Osteoblast (primary cell): ENCODE measurements around the gene AFF1. TPM values are rescaled to one million over a fixed set of nuclear protein-coding genes. Genes with fewer than 3 reads are reported as not detected.

ENCODE experiments used
- DNase-seq: peaks from one replicate; pipeline ENCODE4 v3.0.0; 2011; ENCODE audit warnings: low spot score, mixed read lengths; ENCODE audit not compliant: insufficient read length; ENCODE audit errors: missing footprints
- H2AFZ ChIP-seq: 2 replicates; pipeline ENCODE4 v1.6.0; 2011; ENCODE audit warnings: mild to moderate bottlenecking, low read length
- H3K27ac ChIP-seq: 2 replicates; pipeline ENCODE4 v1.5.1; 2011; ENCODE audit warnings: mild to moderate bottlenecking, low read depth, low read length, moderate library complexity
- H3K27me3 ChIP-seq: 2 replicates; pipeline ENCODE4 v1.6.0; 2012; ENCODE audit warnings: mild to moderate bottlenecking, control low read depth, inconsistent platforms, low read length, moderate library complexity; ENCODE audit not compliant: insufficient read depth
- H3K36me3 ChIP-seq: 2 replicates; pipeline ENCODE4 v1.5.1; 2011; ENCODE audit warnings: mild to moderate bottlenecking, low read length, control low read depth, moderate library complexity; ENCODE audit not compliant: insufficient read depth
- H3K4me1 ChIP-seq: 2 replicates; pipeline ENCODE4 v1.5.1; 2011; ENCODE audit warnings: mild to moderate bottlenecking, low read length, control low read depth, moderate library complexity; ENCODE audit not compliant: insufficient read depth
- H3K4me2 ChIP-seq: 2 replicates; pipeline ENCODE4 v1.6.0; 2011; ENCODE audit warnings: mild to moderate bottlenecking, low read length; ENCODE audit not compliant: insufficient read depth
- H3K4me3 ChIP-seq: fragments of 200-600 bp; sonication (generic); 3 replicates; pipeline ENCODE4 v1.5.1; 2012; ENCODE audit warnings: mild to moderate bottlenecking, low read length, inconsistent platforms; ENCODE audit not compliant: insufficient read depth
- H3K79me2 ChIP-seq: 2 replicates; pipeline ENCODE4 v1.6.0; 2012; ENCODE audit warnings: mild to moderate bottlenecking, low read length, control low read depth, inconsistent platforms; ENCODE audit not compliant: insufficient read depth
- H3K9me3 ChIP-seq: 2 replicates; pipeline ENCODE4 v1.5.1; 2011; ENCODE audit warnings: low read depth, low read length, control low read depth
- H4K20me1 ChIP-seq: 2 replicates; pipeline ENCODE4 v1.6.0; 2012; ENCODE audit warnings: mild to moderate bottlenecking, low read length, control low read depth; ENCODE audit not compliant: insufficient read depth
- CTCF ChIP-seq: IDR thresholded peaks from 2 replicates; pipeline ENCODE4 v1.5.1; 2011; ENCODE audit warnings: mild to moderate bottlenecking, low read depth, low read length, moderate library complexity; ENCODE audit errors: extremely low read depth
- total RNA-seq: library from RNA; depleted of rRNA; stranded (reverse); fragments of >200 nt; gene quantifications from 2 replicates; pipeline ENCODE4 v1.2.3, GENCODE V29; 2012

Gene AFF1
- total RNA-seq, 1 donor = 19.5 TPM

- Histone ChIP-seq H4K20me1 (no peaks in the 10 kb centered on the region), H3K4me1 (peaks cover 31% of the 10 kb centered on the region), H3K79me2 (no peaks in the 10 kb centered on the region), H3K4me3 (no peak overlapping the region), H3K4me2 (peak overlapping the region; percentile 1), H3K27me3 (no peaks in the 10 kb centered on the region), H3K36me3 (no peaks in the 10 kb centered on the region), H3K9me3 (no peaks in the 10 kb centered on the region), H3K27ac (peak overlapping the region; percentile 77), H2AFZ (no peak overlapping the region)
- no peak for TF ChIP-seq CTCF
- DNase-seq = no peak
These were observed 8.2 kb upstream of the AFF1 start for GRCh38 chr4:86926435-86927086.

- Histone ChIP-seq H4K20me1 (no peaks in the 10 kb centered on the region), H3K27me3 (no peaks in the 10 kb centered on the region), H3K27ac (peak overlapping the region; percentile 77), H3K4me3 (no peak overlapping the region), H3K9me3 (no peaks in the 10 kb centered on the region), H3K4me1 (peaks cover 31% of the 10 kb centered on the region), H3K4me2 (peak overlapping the region; percentile 16), H3K79me2 (no peaks in the 10 kb centered on the region), H3K36me3 (no peaks in the 10 kb centered on the region), H2AFZ (peak overlapping the region; percentile 34)
- DNase-seq = peak; percentile 91
- TF ChIP-seq CTCF = no peak
These were observed 6.9 kb upstream of the AFF1 start for GRCh38 chr4:86927843-86928395.

- no peaks in the 10 kb centered on the region for H4K20me1 ChIP-seq
- peaks cover 32% of the 10 kb centered on the region for H3K4me1 ChIP-seq
- H3K4me3 ChIP-seq = no peak overlapping the region
- DNase-seq = no peak
- H3K9me3 ChIP-seq = no peaks in the 10 kb centered on the region
- peak overlapping the region; percentile 34 for H2AFZ ChIP-seq
- H3K36me3 ChIP-seq = no peaks in the 10 kb centered on the region
- H3K4me2 ChIP-seq = peak overlapping the region; percentile 16
- peak overlapping the region; percentile 77 for H3K27ac ChIP-seq
- no peaks in the 10 kb centered on the region for H3K27me3 ChIP-seq
- H3K79me2 ChIP-seq = no peaks in the 10 kb centered on the region
- TF ChIP-seq CTCF = no peak
These were observed 6.2 kb upstream of the AFF1 start for GRCh38 chr4:86928400-86929255.
